GM23338 (cell line): ENCODE results near the gene GLRX. TPM values are rescaled to one million over a fixed set of nuclear protein-coding genes. Genes with fewer than 3 reads are reported as not detected.

Experiments
- ATAC-seq: fragments of 200-7000 bp; cut with Tn5 transposase; 3 replicates; pipeline ENCODE4 v1.9.1; 2020
- DNase-seq: peaks from one replicate; pipeline ENCODE4 v3.0.0-alpha.2; 2015; ENCODE audit warnings: low spot score
- H2AFZ ChIP-seq: fragments of 200-600 bp; sonication (generic); 2 replicates; pipeline ENCODE4 v1.8.0; 2016; ENCODE audit warnings: antibody characterized with exemption, mild to moderate bottlenecking, moderate library complexity
- H3F3A ChIP-seq: fragments of 200-600 bp; sonication (generic); replicated peaks from 2 replicates; pipeline ENCODE4 v1.8.0; 2017; ENCODE audit warnings: antibody characterized with exemption, mixed run types, low read depth
- H3K27ac ChIP-seq: fragments of 200-600 bp; sonication (generic); 2 replicates; pipeline ENCODE4 v1.6.1; 2016; ENCODE audit warnings: low read depth
- H3K27me3 ChIP-seq: fragments of 200-600 bp; sonication (generic); 2 replicates; pipeline ENCODE4 v1.8.0; 2016; ENCODE audit warnings: mild to moderate bottlenecking, mixed run types, moderate library complexity; ENCODE audit not compliant: insufficient read depth
- H3K36me3 ChIP-seq: fragments of 200-600 bp; sonication (generic); 2 replicates; pipeline ENCODE4 v1.8.0; 2016; ENCODE audit warnings: mild to moderate bottlenecking; ENCODE audit not compliant: insufficient read depth
- H3K4me1 ChIP-seq: fragments of 200-600 bp; sonication (generic); 2 replicates; pipeline ENCODE4 v1.8.0; 2016; ENCODE audit warnings: mild to moderate bottlenecking, moderate library complexity; ENCODE audit not compliant: insufficient read depth
- H3K4me2 ChIP-seq: fragments of 200-600 bp; sonication (generic); 2 replicates; pipeline ENCODE4 v1.7.1; 2017; ENCODE audit warnings: mixed run types
- H3K4me3 ChIP-seq: fragments of 200-600 bp; sonication (generic); 2 replicates; pipeline ENCODE4 v1.6.1; 2016; ENCODE audit warnings: mixed run types
- H3K79me2 ChIP-seq: fragments of 200-600 bp; sonication (generic); replicated peaks from 2 replicates; pipeline ENCODE4 v1.8.0; 2017; ENCODE audit warnings: mild to moderate bottlenecking; ENCODE audit not compliant: insufficient read depth
- H3K9me2 ChIP-seq: fragments of 200-600 bp; sonication (generic); 2 replicates; pipeline ENCODE4 v1.8.0; 2017; ENCODE audit not compliant: insufficient read depth
- H4K20me1 ChIP-seq: fragments of 200-600 bp; sonication (generic); replicated peaks from 2 replicates; pipeline ENCODE4 v1.8.0; 2017; ENCODE audit warnings: mild to moderate bottlenecking; ENCODE audit not compliant: insufficient read depth
- H3K27ac Mint-ChIP-seq: 2 replicates; pipeline ENCODE4 v1.8.0; 2020; ENCODE audit warnings: inconsistent platforms, mild to moderate bottlenecking, moderate library complexity, mixed read lengths
- H3K27me3 Mint-ChIP-seq: 3 replicates; pipeline ENCODE4 v1.8.0; 2022; ENCODE audit warnings: low read depth, mild to moderate bottlenecking, moderate library complexity, mixed read lengths, inconsistent platforms; ENCODE audit not compliant: insufficient read depth, poor library complexity
- H3K36me3 Mint-ChIP-seq: 3 replicates; pipeline ENCODE4 v1.8.0; 2021; ENCODE audit warnings: low read depth, mild to moderate bottlenecking, inconsistent platforms, moderate library complexity, mixed read lengths
- H3K4me1 Mint-ChIP-seq: 3 replicates; pipeline ENCODE4 v1.8.0; 2020; ENCODE audit warnings: mild to moderate bottlenecking, inconsistent platforms, mixed read lengths
- H3K4me3 Mint-ChIP-seq: 3 replicates; pipeline ENCODE4 v1.8.0; 2021; ENCODE audit warnings: moderate library complexity, mild to moderate bottlenecking, inconsistent platforms, mixed read lengths
- H3K9me3 Mint-ChIP-seq: 3 replicates; pipeline ENCODE4 v1.8.0; 2020; ENCODE audit warnings: moderate library complexity, mild to moderate bottlenecking, inconsistent platforms, mixed read lengths
- CREB1 ChIP-seq: fragments of 250-450 bp; sonication (Bioruptor Pico); IDR thresholded peaks from 2 replicates; pipeline ENCODE4 v1.5.0; 2020; ENCODE audit warnings: low read depth, mild to moderate bottlenecking, moderate library complexity
- CTCF ChIP-seq, 2 experiments: fragments of 200-600 bp in 1 of 2; sonication (generic) in 1 of 2; conservative IDR thresholded peaks; 2 replicates each; pipeline versions ENCODE4 v1.5.1 to v1.6.1; 2016 to 2017; ENCODE audit warnings: antibody characterized with exemption in 2 of 2, low read depth in 2 of 2, mild to moderate bottlenecking in 2 of 2, moderate library complexity in 1 of 2
- EZH2 ChIP-seq: fragments of 200-600 bp; sonication (generic); IDR thresholded peaks from one replicate; pipeline ENCODE4 v1.8.0; 2017; ENCODE audit warnings: antibody characterized with exemption, mild to moderate bottlenecking, low read depth; ENCODE audit not compliant: unreplicated experiment
- EZH2phosphoT487 ChIP-seq: fragments of 200-600 bp; sonication (generic); IDR thresholded peaks from one replicate; pipeline ENCODE4 v1.8.1; 2018; ENCODE audit warnings: antibody characterized with exemption; ENCODE audit not compliant: unreplicated experiment
- JUNB ChIP-seq: IDR thresholded peaks from one replicate; pipeline ENCODE4 v1.6.1; 2016; ENCODE audit warnings: antibody characterized with exemption; ENCODE audit not compliant: unreplicated experiment
- POLR2AphosphoS5 ChIP-seq: IDR thresholded peaks from 2 replicates; pipeline ENCODE4 v1.6.1; 2016; ENCODE audit warnings: antibody characterized with exemption, low read depth
- STAT1 ChIP-seq: IDR thresholded peaks from one replicate; pipeline ENCODE4 v1.6.1; 2016; ENCODE audit warnings: antibody characterized with exemption; ENCODE audit not compliant: unreplicated experiment
- ZNF331 ChIP-seq: fragments of 250-450 bp; sonication (Bioruptor Pico); IDR thresholded peaks from 2 replicates; pipeline ENCODE4 v1.5.0; 2020; ENCODE audit warnings: low read depth, mild to moderate bottlenecking, moderate library complexity
- polyA plus RNA-seq: library from polyadenylated mRNA; unstranded; fragments of >200 nt; fragmentation: Nextera tagmentation; extraction: Ambion mirVana; gene quantifications from 2 replicates; pipeline ENCODE4 v1.2.1, GENCODE V29; 2016
- total RNA-seq: library from RNA; depleted of rRNA; stranded (reverse); fragments of >200 nt; shearing (Covaris generic); gene quantifications from 2 replicates; pipeline ENCODE4 v1.2.3, GENCODE V29; 2014
- TF ChIP-seq, protein P1 (sequence below): fragments of 250-450 bp; sonication (Bioruptor Pico); IDR thresholded peaks from 2 replicates; pipeline ENCODE4 v1.5.0; 2020; ENCODE audit warnings: mild to moderate bottlenecking, moderate library complexity

Gene GLRX
- total and polyA plus RNA-seq, 2 experiments from 2014 or later: 9.5 to 42.2 TPM

DNA sequence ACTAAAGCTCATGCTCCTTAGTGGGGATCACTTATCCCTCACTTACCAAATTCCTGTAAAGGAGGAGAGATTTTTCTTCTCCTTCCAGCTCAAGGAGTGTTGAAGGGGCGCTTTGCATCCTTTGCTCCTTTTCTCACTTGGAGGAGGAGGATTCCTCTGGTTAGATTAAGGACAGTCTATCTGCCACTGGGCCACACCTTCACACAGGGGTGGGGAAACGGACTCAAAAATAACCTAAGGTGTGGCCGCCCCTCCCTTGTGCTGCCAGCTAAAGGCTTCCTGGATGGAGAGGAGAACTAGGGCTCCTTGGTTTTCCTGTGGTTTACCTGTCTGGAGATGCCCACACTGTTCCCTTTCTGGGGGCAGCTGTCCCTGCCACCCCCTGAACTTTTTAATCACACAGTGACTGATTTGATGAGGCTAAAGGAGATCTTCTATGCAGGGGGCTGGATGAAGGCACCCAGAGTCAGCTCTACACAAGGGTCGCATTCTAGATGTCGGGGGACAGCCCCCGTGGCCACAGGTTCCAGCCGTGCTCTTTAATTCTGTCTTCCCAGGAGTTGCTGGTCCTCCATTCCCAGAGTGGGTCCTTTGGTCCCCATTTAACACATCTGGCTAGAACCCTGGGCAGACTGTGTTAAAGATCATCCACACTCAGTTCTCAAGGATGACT lies 14.4 kb downstream of the GLRX start:
- Mint-ChIP-seq H3K36me3 (no peaks in the 10 kb centered on the region; the same call in 2 of the 3 replicates), H3K4me3 (no peak overlapping the region), H3K4me1 (peaks cover 43% of the 10 kb centered on the region), H3K27me3 (peaks cover 5% of the 10 kb centered on the region), H3K9me3 (peaks cover 3% of the 10 kb centered on the region; the same call in 1 of the 3 replicates), H3K27ac (no peak overlapping the region)
- Histone ChIP-seq H3K36me3 (no peaks in the 10 kb centered on the region), H3K4me2 (0 out of 2 replicates have a peak overlapping the region, but pooled peaks have one; percentile 40), H4K20me1 (no peaks in the 10 kb centered on the region), H3K27me3 (no peaks in the 10 kb centered on the region), H2AFZ (no peak overlapping the region), H3K27ac (no peak overlapping the region), H3K9me2 (no peaks in the 10 kb centered on the region; the same call in 1 of the 2 replicates), H3K4me1 (peaks cover 21% of the 10 kb centered on the region), H3K4me3 (no peak overlapping the region), H3K79me2 (no peaks in the 10 kb centered on the region), H3F3A (no peaks in the 10 kb centered on the region)
- ATAC-seq: no peak
- DNase-seq: no peak
- TF ChIP-seq ZNF331 (CRISPR knock-in tag) (no peak), EZH2 (no peak), CTCF (conservative IDR thresholded peaks at IDR 0.05; ENCODE audit: low read depth in 2 of 2) (no peak)

DNA sequence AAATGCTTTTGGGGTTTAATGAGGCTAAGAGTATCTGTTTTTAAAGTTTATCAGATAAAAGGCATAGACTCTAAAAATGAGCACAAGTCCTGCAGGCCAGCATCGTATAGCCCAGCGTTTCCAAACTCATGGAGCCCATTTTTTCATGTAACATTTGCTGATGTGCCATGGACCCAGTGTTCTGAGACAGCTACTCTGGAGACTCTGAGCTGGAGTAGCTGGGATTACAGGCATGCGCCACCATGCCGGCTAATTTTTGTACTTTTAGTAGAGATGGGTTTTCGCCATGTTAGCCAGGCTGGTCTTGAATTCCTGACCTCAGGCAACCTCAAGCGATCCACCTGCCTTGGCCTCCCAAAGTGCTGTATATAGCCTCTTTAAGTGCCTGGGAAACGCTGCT lies 15.8 kb downstream of the GLRX start:
- Mint-ChIP-seq H3K4me1 (peaks cover 33% of the 10 kb centered on the region), H3K9me3 (peaks cover 3% of the 10 kb centered on the region; the same call in 1 of the 3 replicates), H3K27me3 (peaks cover 5% of the 10 kb centered on the region), H3K27ac (no peak overlapping the region), H3K4me3 (no peak overlapping the region), H3K36me3 (no peaks in the 10 kb centered on the region; the same call in 1 of the 3 replicates)
- Histone ChIP-seq H2AFZ (no peak overlapping the region), H3K27ac (no peak overlapping the region), H4K20me1 (no peaks in the 10 kb centered on the region), H3K9me2 (no peaks in the 10 kb centered on the region; the same call in 1 of the 2 replicates), H3K4me2 (no peak overlapping the region), H3K79me2 (no peaks in the 10 kb centered on the region), H3K4me3 (no peak overlapping the region), H3F3A (no peaks in the 10 kb centered on the region), H3K4me1 (peaks cover 21% of the 10 kb centered on the region), H3K36me3 (no peaks in the 10 kb centered on the region), H3K27me3 (no peaks in the 10 kb centered on the region)
- ATAC-seq: no peak
- DNase-seq: no peak
- TF ChIP-seq, protein P1, sequence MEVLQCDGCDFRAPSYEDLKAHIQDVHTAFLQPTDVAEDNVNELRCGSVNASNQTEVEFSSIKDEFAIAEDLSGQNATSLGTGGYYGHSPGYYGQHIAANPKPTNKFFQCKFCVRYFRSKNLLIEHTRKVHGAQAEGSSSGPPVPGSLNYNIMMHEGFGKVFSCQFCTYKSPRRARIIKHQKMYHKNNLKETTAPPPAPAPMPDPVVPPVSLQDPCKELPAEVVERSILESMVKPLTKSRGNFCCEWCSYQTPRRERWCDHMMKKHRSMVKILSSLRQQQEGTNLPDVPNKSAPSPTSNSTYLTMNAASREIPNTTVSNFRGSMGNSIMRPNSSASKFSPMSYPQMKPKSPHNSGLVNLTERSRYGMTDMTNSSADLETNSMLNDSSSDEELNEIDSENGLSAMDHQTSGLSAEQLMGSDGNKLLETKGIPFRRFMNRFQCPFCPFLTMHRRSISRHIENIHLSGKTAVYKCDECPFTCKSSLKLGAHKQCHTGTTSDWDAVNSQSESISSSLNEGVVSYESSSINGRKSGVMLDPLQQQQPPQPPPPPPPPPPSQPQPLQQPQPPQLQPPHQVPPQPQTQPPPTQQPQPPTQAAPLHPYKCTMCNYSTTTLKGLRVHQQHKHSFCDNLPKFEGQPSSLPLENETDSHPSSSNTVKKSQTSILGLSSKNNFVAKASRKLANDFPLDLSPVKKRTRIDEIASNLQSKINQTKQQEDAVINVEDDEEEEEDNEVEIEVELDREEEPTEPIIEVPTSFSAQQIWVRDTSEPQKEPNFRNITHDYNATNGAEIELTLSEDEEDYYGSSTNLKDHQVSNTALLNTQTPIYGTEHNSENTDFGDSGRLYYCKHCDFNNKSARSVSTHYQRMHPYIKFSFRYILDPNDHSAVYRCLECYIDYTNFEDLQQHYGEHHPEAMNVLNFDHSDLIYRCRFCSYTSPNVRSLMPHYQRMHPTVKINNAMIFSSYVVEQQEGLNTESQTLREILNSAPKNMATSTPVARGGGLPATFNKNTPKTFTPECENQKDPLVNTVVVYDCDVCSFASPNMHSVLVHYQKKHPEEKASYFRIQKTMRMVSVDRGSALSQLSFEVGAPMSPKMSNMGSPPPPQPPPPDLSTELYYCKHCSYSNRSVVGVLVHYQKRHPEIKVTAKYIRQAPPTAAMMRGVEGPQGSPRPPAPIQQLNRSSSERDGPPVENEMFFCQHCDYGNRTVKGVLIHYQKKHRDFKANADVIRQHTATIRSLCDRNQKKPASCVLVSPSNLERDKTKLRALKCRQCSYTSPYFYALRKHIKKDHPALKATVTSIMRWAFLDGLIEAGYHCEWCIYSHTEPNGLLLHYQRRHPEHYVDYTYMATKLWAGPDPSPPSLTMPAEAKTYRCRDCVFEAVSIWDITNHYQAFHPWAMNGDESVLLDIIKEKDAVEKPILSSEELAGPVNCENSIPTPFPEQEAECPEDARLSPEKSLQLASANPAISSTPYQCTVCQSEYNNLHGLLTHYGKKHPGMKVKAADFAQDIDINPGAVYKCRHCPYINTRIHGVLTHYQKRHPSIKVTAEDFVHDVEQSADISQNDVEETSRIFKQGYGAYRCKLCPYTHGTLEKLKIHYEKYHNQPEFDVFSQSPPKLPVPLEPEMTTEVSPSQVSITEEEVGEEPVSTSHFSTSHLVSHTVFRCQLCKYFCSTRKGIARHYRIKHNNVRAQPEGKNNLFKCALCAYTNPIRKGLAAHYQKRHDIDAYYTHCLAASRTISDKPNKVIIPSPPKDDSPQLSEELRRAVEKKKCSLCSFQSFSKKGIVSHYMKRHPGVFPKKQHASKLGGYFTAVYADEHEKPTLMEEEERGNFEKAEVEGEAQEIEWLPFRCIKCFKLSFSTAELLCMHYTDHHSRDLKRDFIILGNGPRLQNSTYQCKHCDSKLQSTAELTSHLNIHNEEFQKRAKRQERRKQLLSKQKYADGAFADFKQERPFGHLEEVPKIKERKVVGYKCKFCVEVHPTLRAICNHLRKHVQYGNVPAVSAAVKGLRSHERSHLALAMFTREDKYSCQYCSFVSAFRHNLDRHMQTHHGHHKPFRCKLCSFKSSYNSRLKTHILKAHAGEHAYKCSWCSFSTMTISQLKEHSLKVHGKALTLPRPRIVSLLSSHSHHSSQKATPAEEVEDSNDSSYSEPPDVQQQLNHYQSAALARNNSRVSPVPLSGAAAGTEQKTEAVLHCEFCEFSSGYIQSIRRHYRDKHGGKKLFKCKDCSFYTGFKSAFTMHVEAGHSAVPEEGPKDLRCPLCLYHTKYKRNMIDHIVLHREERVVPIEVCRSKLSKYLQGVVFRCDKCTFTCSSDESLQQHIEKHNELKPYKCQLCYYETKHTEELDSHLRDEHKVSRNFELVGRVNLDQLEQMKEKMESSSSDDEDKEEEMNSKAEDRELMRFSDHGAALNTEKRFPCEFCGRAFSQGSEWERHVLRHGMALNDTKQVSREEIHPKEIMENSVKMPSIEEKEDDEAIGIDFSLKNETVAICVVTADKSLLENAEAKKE (CRISPR knock-in tag): no peak
- TF ChIP-seq ZNF331 (CRISPR knock-in tag): no peak
- no peak for TF ChIP-seq STAT1
- no peak for TF ChIP-seq CREB1
- TF ChIP-seq EZH2phosphoT487: no peak
- TF ChIP-seq CTCF (conservative IDR thresholded peaks at IDR 0.05; ENCODE audit: low read depth in 2 of 2): no peak
- TF ChIP-seq POLR2AphosphoS5: no peak
- no peak for TF ChIP-seq EZH2
- no peak for TF ChIP-seq JUNB
